IMR-90 (cell line): ENCODE measurements around the gene AQP1. TPM values are rescaled to one million over a fixed set of nuclear protein-coding genes. Genes with fewer than 3 reads are reported as not detected.

Experiments used
- ATAC-seq: fragments of 200-7000 bp; cut with Tn5 transposase; 2 replicates; pipeline ENCODE4 v1.9.1; 2020; ENCODE audit warnings: low read depth, mild to moderate bottlenecking, moderate library complexity
- BruUV-seq: library from RNA; stranded (reverse); fragments of 400-500 nt; replicated peaks from 2 replicates; lab custom pipeline; 2021; lab: Mats Ljungman, UMichigan
- CTCF ChIA-PET: fragments of 300-600 bp; formaldehyde crosslinking; extraction: SDS; loops from one replicate; lab custom pipeline; 2021; ENCODE audit warnings: antibody characterized with exemption; lab: Yijun Ruan, JAX
- POLR2A ChIA-PET: fragments of 300-600 bp; sonication (Branson Sonifier 250); formaldehyde crosslinking; loops from one replicate; lab custom pipeline; 2022; ENCODE audit warnings: antibody characterized with exemption; ENCODE audit not compliant: unreplicated experiment; lab: Charles Lee
- DNase-seq: peaks from one replicate; pipeline ENCODE4 v3.0.0; 2013
- H2AFZ ChIP-seq: replicated peaks from 2 replicates; pipeline ENCODE3; 2013; ENCODE audit warnings: low read length, mild to moderate bottlenecking; ENCODE audit not compliant: poor library complexity
- H2AK5ac ChIP-seq: 2 replicates; pipeline ENCODE4 v1.6.1; 2013; ENCODE audit warnings: low read depth, low read length, inconsistent platforms
- H2AK9ac ChIP-seq: replicated peaks from 2 replicates; pipeline ENCODE3; 2013; ENCODE audit warnings: mild to moderate bottlenecking, low read depth, low read length, moderate library complexity; ENCODE audit not compliant: poor library complexity
- H2BK120ac ChIP-seq: 2 replicates; pipeline ENCODE4 v1.6.1; 2013; ENCODE audit warnings: low read depth, low read length, inconsistent platforms
- H2BK15ac ChIP-seq: 3 replicates; pipeline ENCODE4 v1.6.1; 2013; ENCODE audit warnings: low read depth, low read length, inconsistent platforms
- H2BK20ac ChIP-seq: 2 replicates; pipeline ENCODE4 v1.6.1; 2013; ENCODE audit warnings: low read depth, mild to moderate bottlenecking, inconsistent platforms, low read length, moderate library complexity
- H2BK5ac ChIP-seq: 2 replicates; pipeline ENCODE4 v1.6.1; 2013; ENCODE audit warnings: mild to moderate bottlenecking, low read depth, low read length, inconsistent platforms; ENCODE audit not compliant: poor library complexity, severe bottlenecking
- H3K14ac ChIP-seq: replicated peaks from 2 replicates; pipeline ENCODE4 v1.6.1; 2013; ENCODE audit warnings: low read depth, low read length, inconsistent platforms
- H3K18ac ChIP-seq: 2 replicates; pipeline ENCODE4 v1.6.1; 2013; ENCODE audit warnings: low read depth, low read length, control low read depth
- H3K23ac ChIP-seq: 2 replicates; pipeline ENCODE4 v1.6.1; 2013; ENCODE audit warnings: low read depth, low read length, inconsistent platforms
- H3K27ac ChIP-seq: 2 replicates; pipeline ENCODE4 v1.5.1; 2013; ENCODE audit warnings: mild to moderate bottlenecking, control low read depth, low read length; ENCODE audit not compliant: insufficient read depth
- H3K27me3 ChIP-seq: 2 replicates; pipeline ENCODE4 v1.6.1; 2013; ENCODE audit warnings: low read length; ENCODE audit not compliant: control insufficient read depth, insufficient read depth
- H3K36me3 ChIP-seq: 2 replicates; pipeline ENCODE4 v1.6.1; 2013; ENCODE audit warnings: low read length, mixed read lengths; ENCODE audit not compliant: control insufficient read depth, insufficient read depth
- H3K4ac ChIP-seq: 2 replicates; pipeline ENCODE4 v1.6.1; 2013; ENCODE audit warnings: low read depth, low read length, inconsistent platforms
- H3K4me1 ChIP-seq: 2 replicates; pipeline ENCODE4 v1.6.1; 2013; ENCODE audit warnings: low read length, mixed read lengths; ENCODE audit not compliant: control insufficient read depth, insufficient read depth
- H3K4me2 ChIP-seq: 2 replicates; pipeline ENCODE4 v1.6.1; 2013; ENCODE audit warnings: low read depth, mild to moderate bottlenecking, control low read depth, low read length, moderate library complexity
- H3K4me3 ChIP-seq: 2 replicates; pipeline ENCODE4 v1.5.1; 2013; ENCODE audit warnings: low read depth, mild to moderate bottlenecking, control low read depth, low read length, moderate library complexity; ENCODE audit not compliant: insufficient read depth
- H3K56ac ChIP-seq: 2 replicates; pipeline ENCODE4 v1.6.1; 2013; ENCODE audit warnings: low read length, inconsistent platforms; ENCODE audit not compliant: insufficient read depth; ENCODE audit errors: extremely low read depth
- H3K79me1 ChIP-seq, 2 experiments: 2 replicates each; pipeline ENCODE4 v1.6.1; 2013; ENCODE audit warnings: low read length in 2 of 2, inconsistent platforms in 1 of 2, low read depth in 1 of 2
- H3K9ac ChIP-seq: 2 replicates; pipeline ENCODE4 v1.6.1; 2013; ENCODE audit warnings: low read depth, low read length, control low read depth
- H3K9me1 ChIP-seq: 2 replicates; pipeline ENCODE4 v1.6.1; 2013; ENCODE audit warnings: low read length, inconsistent platforms; ENCODE audit not compliant: insufficient read depth
- H3K9me3 ChIP-seq: 2 replicates; pipeline ENCODE4 v1.6.1; 2013; ENCODE audit warnings: low read length; ENCODE audit not compliant: control insufficient read depth, insufficient read depth
- H4K20me1 ChIP-seq: 2 replicates; pipeline ENCODE4 v1.6.1; 2013; ENCODE audit warnings: low read length, inconsistent platforms; ENCODE audit not compliant: insufficient read depth
- H4K5ac ChIP-seq: 2 replicates; pipeline ENCODE4 v1.6.1; 2013; ENCODE audit warnings: mild to moderate bottlenecking, low read depth, low read length, control low read depth
- H4K8ac ChIP-seq, 2 experiments: 2 replicates each; pipeline ENCODE4 v1.6.1; 2013; ENCODE audit warnings: low read depth in 2 of 2, low read length in 2 of 2, control low read depth in 1 of 2, inconsistent platforms in 1 of 2
- H4K91ac ChIP-seq: 2 replicates; pipeline ENCODE4 v1.6.1; 2013; ENCODE audit warnings: low read depth, low read length, inconsistent platforms; ENCODE audit not compliant: insufficient read depth
- BHLHE40 ChIP-seq: fragments of 150-350 bp; IDR thresholded peaks from 2 replicates; pipeline ENCODE4 v1.6.1; 2016; ENCODE audit warnings: mild to moderate bottlenecking, low read depth, low read length
- MAZ ChIP-seq: IDR thresholded peaks from 2 replicates; pipeline ENCODE4 v1.6.1; 2012; ENCODE audit warnings: low read depth, mild to moderate bottlenecking, low read length, improper control_type of control experiment, moderate library complexity, borderline replicate concordance
- SMC3 ChIP-seq: fragments of 150-350 bp; IDR thresholded peaks from 2 replicates; pipeline ENCODE4 v1.6.1; 2016; ENCODE audit warnings: low read depth, mild to moderate bottlenecking, antibody characterized with exemption, low read length, moderate library complexity
- WGBS, 2 experiments: methylation state at CpG; one replicate each; pipeline versions ENCODE4 v1.1.5 to v1.1.7; 2013; ENCODE audit warnings: missing lambda C conversion rate in 2 of 2; ENCODE audit not compliant: insufficient read length in 1 of 2; ENCODE audit errors: extremely low coverage in 2 of 2; 5-methylcytosine and 5-hydroxymethylcytosine counted together
- dilution Hi-C: fragments of 300-500 bp; cut with HindIII; formaldehyde crosslinking; loops from one replicate; pipeline ENCODE4 v1.14.3; 2018; ENCODE audit warnings: low sequenced_read_pairs; ENCODE audit not compliant: unreplicated experiment
- in situ Hi-C: fragments of 300-500 bp; cut with MboI; formaldehyde crosslinking; loops from 3 replicates; pipeline ENCODE4 v1.14.3; 2019; ENCODE audit warnings: low sequenced_read_pairs, inconsistent platforms, mixed read lengths
- intact Hi-C: fragments of 100-400 bp; cut with micrococcal nuclease; formaldehyde crosslinking; loops from 2 replicates; pipeline ENCODE4 v1.10.0; 2022
- polyA plus RNA-seq, 3 experiments: library from polyadenylated mRNA; depleted of rRNA; stranded (reverse); fragments of >200 nt; gene quantifications; 2 replicates each; pipeline ENCODE4 v1.2.3, GENCODE V29; 2012; ENCODE audit warnings: low replicate concordance in 1 of 3
- total RNA-seq: library from RNA; depleted of rRNA; stranded (reverse); fragments of >200 nt; gene quantifications from 2 replicates; pipeline ENCODE4 v1.2.3, GENCODE V29; 2012

Gene AQP1
- total and polyA plus RNA-seq, 2 of the 4 experiments (the other 2 are of a cell fraction) = 0.18 to 0.39 TPM

DNA sequence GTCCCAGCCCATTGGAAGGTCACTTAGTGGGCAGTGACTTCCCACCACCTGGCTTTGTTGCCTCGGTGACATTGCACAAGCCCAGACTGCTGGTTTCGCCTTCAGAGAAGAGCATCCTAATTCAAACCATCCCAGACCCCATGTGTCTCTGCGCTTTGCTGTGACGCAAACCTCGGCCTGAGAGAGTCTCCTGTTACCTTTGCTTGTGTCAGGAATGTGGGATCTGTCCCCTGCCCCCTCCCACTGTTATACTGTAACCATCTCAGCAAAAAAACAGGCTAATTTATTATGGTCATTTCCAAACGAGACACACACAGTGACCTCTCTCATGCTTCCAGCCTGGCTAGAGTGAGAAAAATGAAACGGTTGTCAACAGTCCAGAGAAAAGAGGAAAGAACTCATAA is 25.0 kb upstream of the AQP1 start:
- dilution Hi-C loops = no loop called here
- intact Hi-C loops = no loop called here
- Histone ChIP-seq H4K20me1 (no peaks in the 10 kb centered on the region; the same call in 1 of the 2 replicates), H3K56ac (no peak overlapping the region), H2BK20ac (no peak overlapping the region), H3K9ac (no peak overlapping the region), H3K23ac (no peak overlapping the region), H2AFZ (no peak overlapping the region), H3K9me3 (no peaks in the 10 kb centered on the region; the same call in 1 of the 2 replicates), H4K91ac (no peak overlapping the region), H3K9me1 (no peaks in the 10 kb centered on the region; the same call in 1 of the 2 replicates), H3K4me2 (no peak overlapping the region), H3K4me3 (no peak overlapping the region), H3K4ac (no peak overlapping the region), H3K27ac (no peak overlapping the region), H2BK120ac (no peak overlapping the region), H4K8ac (no peak overlapping the region), H2BK15ac (no peak overlapping the region), H2BK5ac (no peak overlapping the region), H2AK9ac (no peak overlapping the region), H3K14ac (no peak overlapping the region), H3K27me3 (peaks cover 5% of the 10 kb centered on the region; the same call in 1 of the 2 replicates), H3K36me3 (no peaks in the 10 kb centered on the region), H4K5ac (no peak overlapping the region), H3K18ac (no peak overlapping the region), H3K4me1 (peaks cover 3% of the 10 kb centered on the region; the same call in 1 of the 2 replicates), H2AK5ac (no peak overlapping the region), H3K79me1 (no peaks in the 10 kb centered on the region)
- CTCF ChIA-PET = no interaction called here
- TF ChIP-seq MAZ (no peak), BHLHE40 (no peak), SMC3 (no peak)
- ATAC-seq (no peak), DNase-seq (no peak)
- no CpG with 5 or more reads among the region's 7 CpGs for WGBS, 2 experiments
- in situ Hi-C loops = no loop called here
- BruUV-seq = no TSS peak
- POLR2A ChIA-PET = no interaction called here
